Ureter (tissue), 1 donor: ENCODE data around the gene CTSH. TPM values are rescaled to one million over a fixed set of nuclear protein-coding genes. Genes with fewer than 3 reads are reported as not detected.
"Not testable (repeated sequence)": the region's sequence is repeated elsewhere in the genome, so short reads cannot be mapped to it uniquely, and the experiment has no call there.

ENCODE experiments used
- DNase-seq: peaks from one replicate; pipeline ENCODE4 v3.0.0-alpha.2; 2020; ENCODE audit warnings: low spot score
- total RNA-seq: library from RNA; stranded (reverse); gene quantifications from one replicate; pipeline ENCODE4 v1.2.4, GENCODE V29; 2023
- donor health status: DM: yes; HTN: yes; CAD: no.

Gene CTSH
- total RNA-seq, 1 donor from 2014 or later, result 705 TPM

GRCh38 chr15:78923015-78923414 lies 21.8 kb downstream of the CTSH start:
- no peak for DNase-seq

- DNase-seq, result no peak
These were observed 22.3 kb downstream of the CTSH start for GRCh38 chr15:78922527-78922926.

GRCh38 chr15:78921940-78922339 lies 22.9 kb downstream of the CTSH start:
- DNase-seq, result no peak

- DNase-seq, result peak; percentile 39
These were observed 23.3 kb downstream of the CTSH start for GRCh38 chr15:78921517-78921916.

- DNase-seq, result no peak
These were observed 27.0 kb downstream of the CTSH start for GRCh38 chr15:78917888-78918287.

- DNase-seq, result no peak
These were observed 28.8 kb downstream of the CTSH start for GRCh38 chr15:78916088-78916487.

GRCh38 chr15:78915341-78916087 lies 29.3 kb downstream of the CTSH start:
- DNase-seq, result no peak

GRCh38 chr15:78914027-78914764 lies 30.6 kb downstream of the CTSH start:
- peak; percentile 78 for DNase-seq

- DNase-seq, result no peak
These were observed 31.8 kb downstream of the CTSH start for GRCh38 chr15:78913012-78913411.

GRCh38 chr15:78912316-78912715 lies 32.5 kb downstream of the CTSH start:
- DNase-seq, result no peak

- DNase-seq, result no peak
These were observed 34.6 kb downstream of the CTSH start for GRCh38 chr15:78910271-78910670.

GRCh38 chr15:78909791-78910228 lies 35.0 kb downstream of the CTSH start:
- no peak for DNase-seq

- DNase-seq, result no peak
These were observed 35.6 kb downstream of the CTSH start for GRCh38 chr15:78909160-78909695.

GRCh38 chr15:78907577-78907976 lies 37.3 kb downstream of the CTSH start:
- DNase-seq, result no peak

GRCh38 chr15:78906316-78906620 lies 38.6 kb downstream of the CTSH start:
- DNase-seq, result no peak

GRCh38 chr15:78904599-78905358 lies 40.1 kb downstream of the CTSH start:
- DNase-seq, result no peak

- DNase-seq, result not testable (repeated sequence)
These were observed 42.4 kb downstream of the CTSH start for GRCh38 chr15:78902281-78903032.

GRCh38 chr15:78900819-78901533 lies 43.9 kb downstream of the CTSH start:
- DNase-seq, result not testable (repeated sequence)

GRCh38 chr15:78898540-78898939 lies 46.3 kb downstream of the CTSH start:
- no peak for DNase-seq

GRCh38 chr15:78895471-78895870 lies 49.4 kb downstream of the CTSH start:
- no peak for DNase-seq

- DNase-seq, result no peak
These were observed 51.3 kb downstream of the CTSH start for GRCh38 chr15:78893538-78893937.
